Endothelial cell of umbilical vein (primary cell): ENCODE data around the gene UBXN6. TPM values are rescaled to one million over a fixed set of nuclear protein-coding genes. Genes with fewer than 3 reads are reported as not detected.

ENCODE experiments used
- BruUV-seq: library from RNA; stranded (reverse); fragments of 400-500 nt; replicated peaks from 2 replicates; lab custom pipeline; 2021; lab: Mats Ljungman, UMichigan
- CTCF ChIA-PET: fragments of 300-600, 350-600 bp; sonication (Branson Sonifier 250); formaldehyde crosslinking; loops from one replicate; lab custom pipeline; 2021; ENCODE audit warnings: antibody characterized with exemption, inconsistent platforms; lab: Charles Lee
- POLR2A ChIA-PET: fragments of 300-600, 350-600 bp; sonication (Branson Sonifier 250); formaldehyde crosslinking; loops from one replicate; lab custom pipeline; 2021; ENCODE audit warnings: antibody characterized with exemption, inconsistent platforms; lab: Charles Lee
- DNase-seq: peaks from one replicate; pipeline ENCODE4 v3.0.0-alpha.2; 2011; ENCODE audit warnings: low read depth, low spot score
- FAIRE-seq: peaks from 2 replicates; lab custom pipeline; 2011; peaks lifted over from hg19 to GRCh38; lab: Jason Lieb, UNC
- H2AFZ ChIP-seq: 2 replicates; pipeline ENCODE4 v1.6.0; 2012; ENCODE audit warnings: low read depth, low read length, control low read depth, inconsistent platforms
- H3K27ac ChIP-seq: 2 replicates; pipeline ENCODE4 v1.5.1; 2011; ENCODE audit warnings: low read depth, mild to moderate bottlenecking, control low read depth, low read length, moderate library complexity; ENCODE audit not compliant: insufficient read depth
- H3K27me3 ChIP-seq, 2 experiments: 2 replicates each; pipeline versions ENCODE4 v1.6.0 to v1.6.1; 2011; ENCODE audit warnings: low read length in 2 of 2, mixed read lengths in 1 of 2; ENCODE audit not compliant: control insufficient read depth in 2 of 2, insufficient read depth in 2 of 2
- H3K36me3 ChIP-seq, 2 experiments: 2 replicates in 1 of 2; 3 replicates in 1 of 2; pipeline ENCODE4 v1.5.1; 2011; ENCODE audit warnings: low read length in 2 of 2, mild to moderate bottlenecking in 1 of 2, moderate library complexity in 1 of 2; ENCODE audit not compliant: control insufficient read depth in 2 of 2, insufficient read depth in 2 of 2; ENCODE audit errors: extremely low read depth in 1 of 2
- H3K4me1 ChIP-seq: 3 replicates; pipeline ENCODE4 v1.5.1; 2011; ENCODE audit warnings: mild to moderate bottlenecking, low read length; ENCODE audit not compliant: control insufficient read depth, insufficient read depth; ENCODE audit errors: extremely low read depth
- H3K4me2 ChIP-seq: 2 replicates; pipeline ENCODE4 v1.6.1; 2011; ENCODE audit warnings: low read length, control low read depth, mixed read lengths; ENCODE audit not compliant: insufficient read depth
- H3K4me3 ChIP-seq, 3 experiments: fragments of 200-600 bp in 1 of 3; sonication (generic), shearing (Covaris generic) in 1 of 3; replicated peaks in 1 of 3; 2 replicates each; pipeline ENCODE4 v1.5.1; 2011 to 2016; ENCODE audit warnings: control low read depth in 3 of 3, low read length in 3 of 3, mild to moderate bottlenecking in 2 of 3, inconsistent platforms in 1 of 3, low read depth in 1 of 3, moderate library complexity in 1 of 3; ENCODE audit not compliant: insufficient read depth in 1 of 3
- H3K79me2 ChIP-seq: 2 replicates; pipeline ENCODE4 v1.6.0; 2012; ENCODE audit warnings: low read length, inconsistent platforms; ENCODE audit not compliant: control insufficient read depth, insufficient read depth
- H3K9ac ChIP-seq: replicated peaks from 2 replicates; pipeline ENCODE3; 2011; ENCODE audit warnings: low read length, control low read depth; ENCODE audit not compliant: insufficient read depth; ENCODE audit errors: extremely low read depth
- H3K9me1 ChIP-seq: replicated peaks from 3 replicates; pipeline ENCODE4 v1.6.0; 2011; ENCODE audit warnings: mild to moderate bottlenecking, low read length; ENCODE audit not compliant: control insufficient read depth, insufficient read depth; ENCODE audit errors: extremely low read depth
- H3K9me3 ChIP-seq: replicated peaks from 2 replicates; pipeline ENCODE4 v1.5.1; 2012; ENCODE audit warnings: low read length, inconsistent platforms; ENCODE audit not compliant: control insufficient read depth, insufficient read depth
- H4K20me1 ChIP-seq: replicated peaks from 2 replicates; pipeline ENCODE3; 2011; ENCODE audit warnings: mild to moderate bottlenecking, low read length; ENCODE audit not compliant: control insufficient read depth, insufficient read depth; ENCODE audit errors: extremely low read depth
- EZH2 ChIP-seq: IDR thresholded peaks from 2 replicates; pipeline ENCODE4 v1.6.1; 2012; ENCODE audit warnings: borderline replicate concordance, low read depth, mild to moderate bottlenecking, moderate library complexity, low read length, inconsistent platforms; ENCODE audit not compliant: severe bottlenecking
- GATA2 ChIP-seq: IDR thresholded peaks from 2 replicates; pipeline ENCODE4 v1.7.0; 2011; ENCODE audit warnings: low read depth, mild to moderate bottlenecking, moderate library complexity, mixed read lengths, low read length; ENCODE audit not compliant: insufficient read length, insufficient read depth
- MYC ChIP-seq: IDR thresholded peaks from one replicate; pipeline ENCODE4 v1.6.1; 2011; ENCODE audit warnings: mild to moderate bottlenecking, low read depth, low read length
- POLR2AphosphoS5 ChIP-seq: IDR thresholded peaks from 2 replicates; pipeline ENCODE4 v1.6.1; 2012; ENCODE audit warnings: low read depth, mild to moderate bottlenecking, control low read depth, low read length, moderate library complexity; ENCODE audit not compliant: insufficient read depth
- dilution Hi-C: fragments of 300-500 bp; cut with MboI; formaldehyde crosslinking; loops from one replicate; pipeline ENCODE4 v1.15.0; 2019; ENCODE audit warnings: low sequenced_read_pairs; ENCODE audit not compliant: extremely low pct_ligation_motif_present
- intact Hi-C: fragments of 100-400 bp; cut with micrococcal nuclease; formaldehyde crosslinking; loops from one replicate; pipeline ENCODE4 v1.10.0; 2022
- polyA plus RNA-seq, 4 experiments: library from polyadenylated mRNA; depleted of rRNA in 3 of 4; stranded (reverse) in 3 of 4; unstranded in 1 of 4; fragments of >200 nt; gene quantifications; 2 replicates each; pipeline versions ENCODE4 v1.2.1 to v1.2.3, GENCODE V29; 2011 to 2012; ENCODE audit warnings: missing spikeins in 1 of 4
- total RNA-seq: library from RNA; stranded (reverse); gene quantifications from 2 replicates; pipeline ENCODE4 v1.2.3, GENCODE V29; 2021
- TF ChIP-seq, protein P1 (sequence below), 2 donors: IDR thresholded peaks; 1 replicate in 1 of 2; 2 replicates in 1 of 2; pipeline ENCODE4 v1.5.1; 2011; ENCODE audit warnings: low read length in 2 of 2, mild to moderate bottlenecking in 2 of 2, moderate library complexity in 2 of 2, control low read depth in 1 of 2, inconsistent platforms in 1 of 2, low read depth in 1 of 2; ENCODE audit not compliant: insufficient read depth in 1 of 2; ENCODE audit errors: extremely low read depth in 1 of 2
- TF ChIP-seq, protein P2 (sequence below): IDR thresholded peaks from 2 replicates; pipeline ENCODE4 v1.6.1; 2011; ENCODE audit not compliant: insufficient read depth, insufficient read length

Gene UBXN6
- total and polyA plus RNA-seq, 2 donors (not counting 3 experiments of a cell fraction or from before 2014, with no cell fraction given): 78.5 to 93.7 TPM

DNA sequence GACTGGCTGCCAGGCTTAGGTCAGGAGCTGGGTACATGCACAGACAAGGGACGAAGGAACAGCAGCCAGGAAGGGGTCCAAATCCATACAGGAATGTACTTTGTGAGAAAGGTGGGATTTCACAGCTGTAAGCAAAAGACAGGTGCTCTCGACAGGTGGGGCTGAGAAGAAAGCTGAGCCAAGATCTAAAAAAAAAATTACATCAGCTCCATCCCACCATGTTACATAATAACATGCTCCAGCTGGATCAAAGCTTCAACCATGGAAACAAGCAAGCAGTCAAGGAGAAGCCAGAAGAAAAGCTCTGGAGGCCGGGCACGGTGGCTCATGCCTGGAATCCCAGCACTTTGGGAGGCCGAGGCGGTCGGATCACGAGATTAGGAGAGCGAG, 8.0 kb downstream of the UBXN6 start:
- Histone ChIP-seq H3K36me3 (peaks cover 16 to 63% of the 10 kb centered on the region in 2 experiments), H2AFZ (no peak overlapping the region), H3K9me1 (no peaks in the 10 kb centered on the region), H3K9me3 (no peaks in the 10 kb centered on the region), H3K4me2 (no peak overlapping the region), H3K27ac (no peak overlapping the region), H4K20me1 (no peaks in the 10 kb centered on the region), H3K79me2 (no peaks in the 10 kb centered on the region), H3K4me3 (no peak overlapping the region), H3K9ac (no peak overlapping the region), H3K27me3 (no peaks in the 10 kb centered on the region), H3K4me1 (no peaks in the 10 kb centered on the region)
- no peak for TF ChIP-seq EZH2
- no peak for TF ChIP-seq GATA2
- TF ChIP-seq, protein P1, sequence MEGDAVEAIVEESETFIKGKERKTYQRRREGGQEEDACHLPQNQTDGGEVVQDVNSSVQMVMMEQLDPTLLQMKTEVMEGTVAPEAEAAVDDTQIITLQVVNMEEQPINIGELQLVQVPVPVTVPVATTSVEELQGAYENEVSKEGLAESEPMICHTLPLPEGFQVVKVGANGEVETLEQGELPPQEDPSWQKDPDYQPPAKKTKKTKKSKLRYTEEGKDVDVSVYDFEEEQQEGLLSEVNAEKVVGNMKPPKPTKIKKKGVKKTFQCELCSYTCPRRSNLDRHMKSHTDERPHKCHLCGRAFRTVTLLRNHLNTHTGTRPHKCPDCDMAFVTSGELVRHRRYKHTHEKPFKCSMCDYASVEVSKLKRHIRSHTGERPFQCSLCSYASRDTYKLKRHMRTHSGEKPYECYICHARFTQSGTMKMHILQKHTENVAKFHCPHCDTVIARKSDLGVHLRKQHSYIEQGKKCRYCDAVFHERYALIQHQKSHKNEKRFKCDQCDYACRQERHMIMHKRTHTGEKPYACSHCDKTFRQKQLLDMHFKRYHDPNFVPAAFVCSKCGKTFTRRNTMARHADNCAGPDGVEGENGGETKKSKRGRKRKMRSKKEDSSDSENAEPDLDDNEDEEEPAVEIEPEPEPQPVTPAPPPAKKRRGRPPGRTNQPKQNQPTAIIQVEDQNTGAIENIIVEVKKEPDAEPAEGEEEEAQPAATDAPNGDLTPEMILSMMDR (IDR thresholded peaks at IDR 0.05; ENCODE audit: extremely low read depth in 1 of 2, insufficient read depth in 1 of 2, low read depth in 1 of 2, low read length in 2 of 2): no peak
- TF ChIP-seq MYC: no peak
- TF ChIP-seq, protein P2, sequence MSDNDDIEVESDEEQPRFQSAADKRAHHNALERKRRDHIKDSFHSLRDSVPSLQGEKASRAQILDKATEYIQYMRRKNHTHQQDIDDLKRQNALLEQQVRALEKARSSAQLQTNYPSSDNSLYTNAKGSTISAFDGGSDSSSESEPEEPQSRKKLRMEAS: no peak
- TF ChIP-seq POLR2AphosphoS5: no peak
- CTCF ChIA-PET: interaction anchor here (0.8 kb wide), 1 partner anchor 33 kb away, joined by 3 read pairs; no protein-coding TSS in a partner anchor
- POLR2A ChIA-PET: no interaction called here
- intact Hi-C loops (no loop called here), dilution Hi-C loops (no loop called here)
- FAIRE-seq (no peak), DNase-seq (no peak)
- no TSS peak for BruUV-seq
